ENCODE data around the gene RAB28. TPM values are rescaled to one million over a fixed set of nuclear protein-coding genes. Genes with fewer than 3 reads are reported as not detected.
A peak's percentile ranks its signal among the peaks of the same experiment; 100 is the strongest.

Gene RAB28
- total RNA-seq, 1 experiment from 2014 or later: 10.4 TPM

GRCh38 chr4:13403833-13404232 lies 80.3 kb downstream of the RAB28 start:
- no peak for ATAC-seq
- DNase-seq: no peak
- Histone ChIP-seq H3K79me2 (ENCODE audit: low read length) (no peaks in the 10 kb centered on the region), H4K20me1 (ENCODE audit: low read length) (no peaks in the 10 kb centered on the region), H3K9ac (ENCODE audit: low read length) (no peak overlapping the region), H2AFZ (ENCODE audit: low read length) (no peak overlapping the region), H3F3A (ENCODE audit: low read length, unreplicated experiment) (no peaks in the 10 kb centered on the region), H3K4me2 (ENCODE audit: low read length) (no peak overlapping the region), H3K27ac (ENCODE audit: low read length) (no peak overlapping the region), H3K4me3 (ENCODE audit: low read length) (no peak overlapping the region), H3K36me3 (ENCODE audit: low read depth, low read length) (no peaks in the 10 kb centered on the region), H3K4me1 (ENCODE audit: insufficient read depth, low read length) (no peaks in the 10 kb centered on the region), H3K9me3 (ENCODE audit: low read length) (no peaks in the 10 kb centered on the region), H3K27me3 (ENCODE audit: low read length) (no peaks in the 10 kb centered on the region), H3K9me2 (replicated peaks; ENCODE audit: low read length) (no peaks in the 10 kb centered on the region)
- TF ChIP-seq EZH2 (IDR thresholded peaks at IDR 0.05; ENCODE audit: low read length, unreplicated experiment) (no peak), EZH2phosphoT487 (IDR thresholded peaks at IDR 0.05; ENCODE audit: borderline replicate concordance, low read length) (no peak), CTCF (conservative IDR thresholded peaks at IDR 0.05; ENCODE audit: low read depth, low read length) (no peak; the same call in 1 of the 2 replicates)
- ChIA-PET POLR2A (ENCODE audit: unreplicated experiment) (no interaction called here), CTCF (no interaction called here)
- BruUV-seq (replicated peaks): no TSS peak
- intact Hi-C loops (cut with micrococcal nuclease): no loop called here

GRCh38 chr4:13403326-13403725 lies 80.8 kb downstream of the RAB28 start:
- H3K9ac ChIP-seq (ENCODE audit: low read length): no peak overlapping the region
- intact Hi-C loops (cut with micrococcal nuclease): no loop called here
- ChIA-PET CTCF (no interaction called here), POLR2A (ENCODE audit: unreplicated experiment) (no interaction called here)
- no peak for TF ChIP-seq CTCF (conservative IDR thresholded peaks at IDR 0.05; ENCODE audit: low read depth, low read length)
- no peaks in the 10 kb centered on the region for H3K36me3 ChIP-seq (ENCODE audit: low read depth, low read length)
- H3K9me3 ChIP-seq (ENCODE audit: low read length): no peaks in the 10 kb centered on the region
- no peaks in the 10 kb centered on the region for H3K4me1 ChIP-seq (ENCODE audit: insufficient read depth, low read length)
- H2AFZ ChIP-seq (ENCODE audit: low read length): no peak overlapping the region
- no peak overlapping the region for H3K27ac ChIP-seq (ENCODE audit: low read length)
- H3K27me3 ChIP-seq (ENCODE audit: low read length): no peaks in the 10 kb centered on the region
- no peaks in the 10 kb centered on the region for H3F3A ChIP-seq (ENCODE audit: low read length, unreplicated experiment)
- H3K9me2 ChIP-seq (replicated peaks; ENCODE audit: low read length): no peaks in the 10 kb centered on the region
- DNase-seq (no peak), ATAC-seq (no peak)
- no TSS peak for BruUV-seq (replicated peaks)
- no peaks in the 10 kb centered on the region for H4K20me1 ChIP-seq (ENCODE audit: low read length)
- H3K4me3 ChIP-seq (ENCODE audit: low read length): no peak overlapping the region
- no peak overlapping the region for H3K4me2 ChIP-seq (ENCODE audit: low read length)
- no peaks in the 10 kb centered on the region for H3K79me2 ChIP-seq (ENCODE audit: low read length)

- ChIA-PET POLR2A (ENCODE audit: unreplicated experiment) (no interaction called here), CTCF (no interaction called here)
- peak; percentile 3 for DNase-seq
- BruUV-seq (replicated peaks): no TSS peak
- intact Hi-C loops (cut with micrococcal nuclease): no loop called here
- Histone ChIP-seq H3K9ac (ENCODE audit: low read length) (no peak overlapping the region), H3K9me2 (replicated peaks; ENCODE audit: low read length) (no peaks in the 10 kb centered on the region), H4K20me1 (ENCODE audit: low read length) (no peaks in the 10 kb centered on the region), H3K79me2 (ENCODE audit: low read length) (no peaks in the 10 kb centered on the region), H3K9me3 (ENCODE audit: low read length) (no peaks in the 10 kb centered on the region), H3F3A (ENCODE audit: low read length, unreplicated experiment) (no peaks in the 10 kb centered on the region), H3K4me1 (ENCODE audit: insufficient read depth, low read length) (no peaks in the 10 kb centered on the region), H3K36me3 (ENCODE audit: low read depth, low read length) (no peaks in the 10 kb centered on the region), H3K4me3 (ENCODE audit: low read length) (no peak overlapping the region), H3K27me3 (ENCODE audit: low read length) (no peaks in the 10 kb centered on the region), H3K4me2 (ENCODE audit: low read length) (no peak overlapping the region), H3K27ac (ENCODE audit: low read length) (no peak overlapping the region), H2AFZ (ENCODE audit: low read length) (no peak overlapping the region)
- ATAC-seq: no peak
- TF ChIP-seq EZH2phosphoT487 (IDR thresholded peaks at IDR 0.05; ENCODE audit: borderline replicate concordance, low read length) (no peak), EZH2 (IDR thresholded peaks at IDR 0.05; ENCODE audit: low read length, unreplicated experiment) (no peak), CTCF (conservative IDR thresholded peaks at IDR 0.05; ENCODE audit: low read depth, low read length) (no peak)
Observed at GRCh38 chr4:13399257-13399656, 84.9 kb downstream of the RAB28 start.
